ENCODE results near the gene MAPK14.
"Not testable (repeated sequence)": the region's sequence is repeated elsewhere in the genome, so short reads cannot be mapped to it uniquely, and the experiment has no call there.

MAPK14 gene

DNA sequence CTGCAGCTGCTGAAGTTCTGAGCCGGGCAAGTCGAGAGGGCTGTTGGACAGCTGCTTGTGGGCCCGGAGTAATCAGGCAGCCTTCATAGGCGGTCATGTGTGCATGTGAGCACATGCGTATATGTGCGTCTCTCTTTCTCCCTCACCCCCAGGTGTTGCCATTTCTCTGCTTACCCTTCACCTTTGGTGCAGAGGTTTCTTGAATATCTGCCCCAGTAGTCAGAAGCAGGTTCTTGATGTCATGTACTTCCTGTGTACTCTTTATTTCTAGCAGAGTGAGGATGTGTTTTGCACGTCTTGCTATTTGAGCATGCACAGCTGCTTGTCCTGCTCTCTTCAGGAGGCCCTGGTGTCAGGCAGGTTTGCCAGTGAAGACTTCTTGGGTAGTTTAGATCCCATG lies 81.5 kb downstream of the MAPK14 start:
- no peak for DNase-seq

DNA sequence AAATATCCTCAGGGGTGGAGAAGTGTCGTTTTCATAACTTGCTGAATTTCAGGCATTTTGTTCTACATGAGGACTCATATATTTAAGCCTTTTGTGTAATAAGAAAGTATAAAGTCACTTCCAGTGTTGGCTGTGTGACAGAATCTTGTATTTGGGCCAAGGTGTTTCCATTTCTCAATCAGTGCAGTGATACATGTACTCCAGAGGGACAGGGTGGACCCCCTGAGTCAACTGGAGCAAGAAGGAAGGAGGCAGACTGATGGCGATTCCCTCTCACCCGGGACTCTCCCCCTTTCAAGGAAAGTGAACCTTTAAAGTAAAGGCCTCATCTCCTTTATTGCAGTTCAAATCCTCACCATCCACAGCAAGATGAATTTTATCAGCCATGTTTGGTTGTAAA lies 82.4 kb downstream of the MAPK14 start:
- no peak for DNase-seq

DNA sequence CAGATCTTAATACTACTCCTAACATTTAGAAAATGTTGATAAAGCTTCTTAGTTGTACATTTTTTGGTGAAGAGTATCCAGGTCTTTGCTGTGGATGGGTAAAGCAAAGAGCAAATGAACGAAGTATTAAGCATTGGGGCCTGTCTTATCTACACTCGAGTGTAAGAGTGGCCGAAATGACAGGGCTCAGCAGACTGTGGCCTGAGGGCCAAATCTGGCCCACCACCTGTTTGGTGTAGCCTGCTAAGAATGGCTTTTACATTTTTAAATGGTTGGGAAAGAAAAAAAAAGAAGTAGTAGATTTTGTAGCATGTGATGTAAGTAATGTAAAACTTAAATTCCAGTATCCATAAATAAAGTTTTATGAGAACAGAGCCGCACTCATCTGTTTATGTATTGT lies 83.3 kb downstream of the MAPK14 start:
- DNase-seq: no peak

GRCh38 chr6:36111526-36111925 lies 83.9 kb downstream of the MAPK14 start:
- DNase-seq: no peak

GRCh38 chr6:36113049-36113448 lies 85.4 kb downstream of the MAPK14 start:
- DNase-seq: no peak

DNA sequence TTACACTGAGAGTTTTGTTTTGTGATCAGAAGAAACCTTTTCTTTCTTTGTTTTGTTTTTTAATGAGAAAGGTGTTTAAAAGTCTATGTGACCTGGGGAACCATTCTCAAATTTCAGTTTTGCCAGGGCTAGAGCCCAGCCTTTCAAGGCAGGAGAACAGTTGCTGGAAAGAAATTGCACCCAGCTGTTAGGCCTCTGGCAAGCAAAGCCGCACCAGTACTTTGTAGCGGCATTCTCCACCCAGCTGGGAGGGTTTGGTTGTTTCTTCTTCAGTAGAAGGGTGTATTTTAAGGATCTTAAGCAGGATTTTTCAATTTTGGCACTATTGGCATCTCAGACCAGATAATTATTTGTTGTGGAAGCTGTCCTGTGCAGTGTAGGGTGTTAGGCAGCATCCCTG lies 86.1 kb downstream of the MAPK14 start:
- no peak for DNase-seq

DNA sequence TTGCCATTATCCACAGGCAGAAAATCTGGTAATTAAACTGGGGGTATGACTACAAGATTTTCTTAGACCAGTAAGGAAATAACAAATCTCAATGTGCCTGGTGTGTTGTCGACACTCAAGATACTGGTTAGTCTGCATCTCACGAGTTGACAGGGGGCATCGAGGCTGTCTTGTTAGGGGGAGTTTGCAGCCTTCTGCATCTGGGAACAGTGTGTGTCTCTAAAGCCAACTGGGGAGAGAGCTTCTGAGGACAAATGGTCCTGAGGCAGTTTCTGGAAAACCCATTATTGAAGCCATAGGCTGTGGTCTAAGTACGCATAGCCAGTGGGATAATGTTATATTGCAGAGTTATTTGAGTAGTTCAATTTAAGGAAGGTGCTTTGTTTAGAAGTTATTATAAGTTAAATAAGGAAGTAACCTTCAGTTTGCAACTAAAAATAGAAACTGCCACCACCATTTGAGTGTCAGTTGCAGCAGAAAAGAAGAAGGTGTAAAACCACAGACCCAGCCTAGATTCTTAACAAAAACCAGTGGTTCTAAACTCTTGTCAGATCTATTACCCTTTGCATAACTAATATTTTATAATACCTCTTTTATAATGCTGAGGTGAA lies 87.3 kb downstream of the MAPK14 start:
- DNase-seq: no peak

DNA sequence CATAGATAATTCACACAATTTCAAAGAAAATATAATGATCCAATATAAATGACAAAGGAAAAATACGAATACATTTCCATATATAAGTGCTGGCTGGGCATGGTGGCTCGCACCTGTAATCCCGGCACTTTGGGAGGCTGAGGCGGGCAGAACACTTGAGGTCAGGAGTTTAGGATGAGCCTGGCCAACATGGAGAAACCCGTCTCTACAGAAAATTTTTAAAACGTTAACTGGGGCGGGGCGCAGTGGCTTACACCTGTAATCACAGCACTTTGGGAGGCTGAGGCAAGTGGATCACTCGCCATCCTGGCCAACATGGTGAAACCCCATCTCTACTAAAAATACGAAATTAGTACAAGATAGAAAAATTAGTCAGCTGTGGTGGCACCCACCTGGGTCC lies 87.8 kb downstream of the MAPK14 start:
- DNase-seq: no peak

DNA sequence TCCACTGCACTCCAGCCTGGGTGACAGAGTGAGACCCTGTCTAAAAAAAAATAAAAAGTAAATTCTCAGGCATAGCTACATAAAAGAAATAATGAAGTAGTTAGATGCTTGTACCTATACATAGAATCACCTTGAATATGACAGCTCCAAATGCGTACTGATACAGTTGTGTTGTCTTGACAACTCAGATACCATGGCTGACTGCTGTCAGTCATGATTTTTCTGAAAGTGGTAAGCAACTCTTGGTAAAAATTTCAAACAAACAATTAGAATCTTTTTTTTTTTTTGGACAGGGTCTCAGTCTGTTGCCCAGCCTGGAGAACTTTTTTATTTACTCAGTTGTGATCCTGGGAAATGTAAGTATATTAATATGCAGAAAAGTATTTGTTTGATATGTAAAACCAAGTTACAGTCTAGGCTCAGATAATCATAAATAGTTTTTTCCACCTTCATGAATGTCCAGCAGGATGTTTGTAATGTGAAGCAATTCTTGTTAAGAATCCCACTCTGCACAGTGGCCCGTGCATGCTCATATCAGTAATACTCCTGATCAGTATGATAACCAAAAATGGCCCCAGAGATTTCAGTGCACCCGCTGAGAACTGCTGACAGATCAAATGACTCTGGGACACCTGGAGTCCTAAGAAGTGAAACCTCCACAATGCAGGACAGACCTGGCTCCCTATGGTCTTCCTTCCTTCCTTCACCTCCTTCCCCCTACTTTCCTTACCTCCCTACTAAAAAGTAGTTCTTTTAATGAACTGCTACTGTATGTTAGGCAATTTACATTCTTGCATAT lies 88.7 kb downstream of the MAPK14 start:
- DNase-seq: no peak

DNA sequence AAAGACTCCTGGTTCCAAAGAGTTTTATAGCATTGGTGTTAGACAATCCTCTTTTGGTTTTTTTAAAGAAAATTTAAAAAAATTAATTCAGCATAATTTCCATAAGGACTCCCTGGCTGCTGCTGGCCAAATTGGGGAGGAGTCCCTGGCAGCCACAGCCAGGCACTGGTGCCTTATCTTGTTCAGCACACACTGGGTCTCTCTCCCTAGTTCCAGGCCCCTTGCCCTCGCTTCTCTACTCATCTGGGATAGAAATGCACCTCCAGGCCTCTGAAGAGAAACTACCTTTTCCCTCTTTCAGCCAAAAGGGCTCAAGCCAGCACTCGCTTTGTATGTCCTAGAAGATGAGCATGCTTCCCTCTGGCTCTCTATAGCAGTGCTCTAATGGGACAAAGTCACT lies 89.3 kb downstream of the MAPK14 start:
- no peak for DNase-seq

DNA sequence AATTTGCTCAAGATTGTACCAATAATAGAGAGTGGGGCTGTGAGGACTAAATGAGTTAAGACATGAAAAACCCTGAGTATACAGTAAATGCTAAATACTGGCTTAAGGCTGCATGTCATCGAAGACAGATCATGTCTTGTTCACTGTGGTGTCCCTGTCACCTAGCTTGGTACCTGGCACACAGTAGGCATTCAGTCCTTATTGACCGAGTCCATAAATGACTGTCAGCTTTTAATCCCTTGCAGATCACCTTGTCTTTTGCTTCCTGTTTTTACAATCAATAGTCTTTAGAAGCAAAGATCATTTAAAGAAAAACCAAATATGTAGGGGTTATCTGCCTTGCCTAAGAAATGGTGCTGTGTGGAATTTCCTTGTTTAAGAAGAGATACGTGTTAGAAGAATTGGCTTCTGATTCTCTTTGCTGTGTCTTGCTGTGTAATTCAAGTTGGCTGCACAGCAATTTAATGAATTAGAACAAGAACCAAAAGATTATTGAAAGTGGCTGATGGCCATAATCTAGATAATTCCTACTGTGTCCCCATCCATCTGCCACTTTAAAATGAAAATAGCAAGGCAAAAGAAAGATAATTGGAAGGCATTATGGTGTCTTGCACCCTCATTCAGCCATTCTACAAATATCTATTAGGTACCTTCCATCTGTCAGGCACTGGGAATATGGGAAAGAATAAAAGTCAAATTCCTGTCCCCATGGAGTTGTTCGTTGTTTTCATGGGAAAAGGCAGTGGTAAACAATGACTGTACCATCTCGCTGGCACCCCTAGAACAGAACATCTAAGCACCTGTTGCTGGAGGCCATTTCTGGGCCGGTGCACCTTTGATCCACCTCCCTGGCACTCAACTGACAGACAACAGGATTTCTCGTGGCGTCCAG lies 90.3 kb downstream of the MAPK14 start:
- no peak for DNase-seq

DNA sequence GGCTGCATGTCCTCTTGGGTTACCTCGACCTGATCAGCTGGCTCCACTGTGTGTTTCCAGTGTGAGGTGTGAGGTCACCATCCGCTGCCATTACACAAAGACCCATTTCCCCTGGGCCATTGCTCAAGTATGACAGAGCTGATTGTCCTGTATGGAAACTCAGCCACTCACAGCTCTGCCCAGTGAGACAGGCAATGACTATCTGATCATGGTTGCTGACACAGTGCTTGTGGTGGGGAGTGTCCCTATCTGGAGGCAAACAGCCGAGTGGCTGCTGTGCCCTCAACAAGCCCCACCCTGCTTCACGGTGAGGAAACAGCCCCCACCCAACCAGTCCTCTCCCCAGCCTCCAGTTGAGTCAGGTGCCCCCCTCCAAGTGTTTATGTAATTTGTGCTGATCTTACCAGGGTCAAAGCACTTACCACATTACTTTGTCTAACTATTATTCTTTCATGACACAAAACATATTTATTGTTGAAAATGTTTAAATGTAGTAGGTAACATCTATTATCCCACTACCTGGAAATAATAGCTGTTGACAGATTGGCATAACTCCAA lies 91.0 kb downstream of the MAPK14 start:
- DNase-seq: peak; percentile 69

DNA sequence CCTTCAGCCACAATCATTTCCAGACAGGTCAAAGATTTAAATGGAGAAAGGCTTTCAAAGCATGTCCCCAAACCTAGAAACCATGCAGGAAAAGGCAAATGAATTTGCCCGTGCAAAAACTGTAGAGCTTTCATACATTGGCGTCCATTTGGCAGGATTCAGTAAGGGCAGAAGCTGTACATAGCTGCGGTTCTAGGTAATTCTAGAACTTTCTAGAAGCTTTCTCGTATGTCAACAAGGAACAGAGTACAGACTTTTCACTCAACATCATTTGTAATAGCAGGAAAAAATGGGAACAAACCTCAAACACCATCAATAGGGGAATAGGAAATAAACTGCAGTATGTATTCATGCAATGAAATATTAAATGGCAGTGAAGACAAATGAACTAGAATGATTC lies 91.6 kb downstream of the MAPK14 start:
- DNase-seq: no peak

GRCh38 chr6:36120018-36120417 lies 92.4 kb downstream of the MAPK14 start:
- DNase-seq: no peak

DNA sequence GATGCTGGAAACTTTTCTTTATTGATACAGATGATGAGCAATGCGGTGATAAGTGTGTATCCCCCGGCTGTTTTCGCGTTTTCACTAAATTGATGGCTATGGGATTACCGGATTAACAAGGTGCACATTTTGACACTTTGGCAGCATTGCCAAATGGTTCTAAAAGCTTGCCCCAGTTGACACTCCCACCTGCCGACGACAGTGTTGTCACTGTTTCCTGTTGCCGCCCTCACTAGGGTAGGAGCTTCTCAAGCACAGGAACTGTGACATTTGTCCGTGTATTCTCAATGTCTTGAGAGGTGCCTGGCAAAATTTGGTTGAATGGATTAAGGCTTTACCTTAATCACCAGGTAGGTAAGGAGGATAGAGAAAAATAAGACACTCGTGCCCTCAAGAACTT lies 92.9 kb downstream of the MAPK14 start:
- DNase-seq: no peak

DNA sequence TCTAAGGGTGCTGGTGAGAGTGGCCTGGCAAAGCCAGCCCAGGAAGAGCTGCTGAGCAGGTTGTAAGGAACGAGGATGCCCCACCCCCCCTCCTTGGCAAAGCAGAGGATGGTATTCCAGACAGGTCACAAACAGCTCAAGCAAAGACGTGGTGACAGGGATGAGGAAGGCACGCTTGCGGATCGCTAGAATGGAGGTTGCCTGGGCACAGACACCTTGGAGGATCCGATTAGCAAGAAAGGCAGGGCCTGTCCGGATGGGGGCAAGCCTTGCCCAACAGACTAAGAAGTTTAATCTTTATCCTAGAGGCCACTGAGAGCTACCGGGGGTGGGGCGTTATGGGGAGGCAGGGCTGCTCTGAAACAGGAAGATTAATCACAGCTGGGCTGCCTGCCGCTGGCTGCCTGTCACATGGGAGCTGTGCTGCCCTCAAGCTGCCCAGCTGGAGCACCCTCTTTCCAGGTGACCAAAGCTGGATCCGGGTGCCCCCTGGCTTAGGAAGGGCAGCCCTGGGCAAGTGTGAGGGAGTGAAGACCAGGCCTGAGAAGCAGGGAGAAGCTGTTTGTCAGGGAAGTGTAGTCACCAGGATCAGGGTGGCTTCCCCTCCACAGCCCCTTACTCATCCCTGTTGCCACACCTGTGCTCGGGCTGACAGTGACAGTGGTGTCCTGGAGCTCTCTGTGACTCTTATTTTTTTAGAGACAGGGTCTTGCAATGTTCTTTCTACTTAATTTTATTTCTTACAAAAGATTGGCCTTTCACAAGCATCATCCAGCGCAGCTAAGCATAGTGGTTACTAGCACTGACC lies 93.6 kb downstream of the MAPK14 start:
- no peak for DNase-seq

GRCh38 chr6:36121787-36122494 lies 94.3 kb downstream of the MAPK14 start:
- peak; percentile 92 for DNase-seq

GRCh38 chr6:36122495-36123269 lies 95.1 kb downstream of the MAPK14 start:
- DNase-seq: no peak

DNA sequence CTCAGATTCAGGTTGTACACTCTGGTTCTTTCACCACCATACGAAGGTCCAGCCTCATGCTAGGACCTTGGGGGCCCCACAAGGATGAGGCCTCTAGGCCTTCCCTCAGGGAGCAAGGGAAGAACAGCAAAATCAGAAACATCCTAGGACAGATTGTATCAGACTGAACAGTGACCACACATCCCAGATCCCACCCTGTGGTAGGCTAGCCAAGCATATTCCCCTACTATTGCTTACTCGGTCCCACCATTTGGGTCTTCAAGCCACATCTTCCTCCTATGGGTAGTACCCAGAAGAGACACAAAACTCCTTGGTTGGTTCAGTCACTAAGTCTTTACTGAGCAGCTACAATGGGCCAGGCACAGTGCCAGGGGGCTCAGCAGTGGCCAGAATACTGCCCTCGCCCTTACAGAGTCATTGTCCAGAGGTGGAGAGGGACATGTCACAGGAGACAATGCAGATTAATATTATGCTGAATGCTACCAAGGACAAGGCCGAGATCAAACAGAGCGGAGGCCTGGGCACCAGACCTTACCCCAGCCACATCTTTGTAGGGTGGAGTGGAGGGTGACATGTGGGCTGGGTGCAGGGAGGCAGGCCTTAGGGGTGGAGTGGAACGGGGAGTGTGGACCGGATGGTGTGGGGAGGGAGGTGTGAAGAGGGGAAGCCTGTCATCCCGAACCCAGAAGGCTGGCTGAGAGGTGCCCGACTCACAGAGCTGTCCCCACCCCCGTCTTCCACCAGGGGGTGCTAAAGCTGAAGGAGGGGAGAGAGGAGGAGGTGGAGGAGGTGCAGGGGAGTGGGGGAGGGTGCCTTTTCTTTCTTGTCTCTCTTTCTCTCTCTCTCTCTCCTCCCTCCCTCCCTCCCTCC lies 95.9 kb downstream of the MAPK14 start:
- peak; percentile 84 for DNase-seq

- DNase-seq: not testable (repeated sequence)
These were observed 96.7 kb downstream of the MAPK14 start for GRCh38 chr6:36124346-36124745.
